GM19395 (cell line): ENCODE results near the gene NES.
A peak's percentile ranks its signal among the peaks of the same experiment; 100 is the strongest.

Source experiments
- ATAC-seq: cut with Tn5 transposase; IDR thresholded peaks from one replicate; pipeline ENCODE4 v1.9.1; 2021; ENCODE audit warnings: mild to moderate bottlenecking, moderate library complexity; ENCODE audit not compliant: unreplicated experiment

The NES gene

GRCh38 chr1:156705321-156705917 lies 28.2 kb upstream of the NES start, which contains the start of gene CRABP2:
TSS of gene CRABP2 (minus strand) at chr1:156705583. CDS start at chr1:156705446, 137 bp downstream.
- no peak for ATAC-seq

- no peak for ATAC-seq
Observed at GRCh38 chr1:156704930-156705320, 27.7 kb upstream of the NES start.

- no peak for ATAC-seq
Observed at GRCh38 chr1:156704166-156704711, 27.0 kb upstream of the NES start.

- no peak for ATAC-seq
Observed at GRCh38 chr1:156703741-156704140, 26.5 kb upstream of the NES start.

- no peak for ATAC-seq
Observed at GRCh38 chr1:156703336-156703735, 26.1 kb upstream of the NES start.

GRCh38 chr1:156700736-156701531 lies 23.7 kb upstream of the NES start:
- ATAC-seq, result no peak

GRCh38 chr1:156698995-156699394 lies 21.8 kb upstream of the NES start:
- ATAC-seq, result no peak

- ATAC-seq, result no peak
Observed at GRCh38 chr1:156697481-156697880, 20.3 kb upstream of the NES start.

- ATAC-seq, result no peak
Observed at GRCh38 chr1:156696755-156697154, 19.5 kb upstream of the NES start.

- ATAC-seq, result no peak
Observed at GRCh38 chr1:156694690-156694962, 17.4 kb upstream of the NES start.

GRCh38 chr1:156693848-156694689 lies 16.9 kb upstream of the NES start:
- no peak for ATAC-seq

GRCh38 chr1:156692925-156693847 lies 16.0 kb upstream of the NES start:
- ATAC-seq, result no peak

GRCh38 chr1:156692441-156692924 lies 15.3 kb upstream of the NES start:
- ATAC-seq, result no peak

- ATAC-seq, result no peak
Observed at GRCh38 chr1:156691665-156692440, 14.6 kb upstream of the NES start.

GRCh38 chr1:156691191-156691590 lies 14.0 kb upstream of the NES start:
- ATAC-seq, result no peak

- no peak for ATAC-seq
Observed at GRCh38 chr1:156690675-156691036, 13.4 kb upstream of the NES start.

- no peak for ATAC-seq
Observed at GRCh38 chr1:156689953-156690674, 12.9 kb upstream of the NES start.

GRCh38 chr1:156689035-156689952 lies 12.1 kb upstream of the NES start:
- ATAC-seq, result peak; percentile 86
